Measurements from ENCODE around the gene HRH1.
"Not testable (repeated sequence)": the region's sequence is repeated elsewhere in the genome, so short reads cannot be mapped to it uniquely, and the experiment has no call there.

- TF ChIP-seq CTCF, POLR2A (IDR thresholded peaks at IDR 0.05): not testable (repeated sequence)
Measured at GRCh38 chr3:11255537-11255936, 101.2 kb downstream of the HRH1 start.

Measured in adrenal gland (tissue), 5 donors.